Body of pancreas (tissue), 4 donors: ENCODE data around the gene CARS2. TPM values are rescaled to one million over a fixed set of nuclear protein-coding genes. Genes with fewer than 3 reads are reported as not detected.
A peak's percentile ranks its signal among the peaks of the same experiment; 100 is the strongest.
"Not testable (repeated sequence)": the region's sequence is repeated elsewhere in the genome, so short reads cannot be mapped to it uniquely, and the experiment has no call there.

Experiments used
- ATAC-seq: fragments of 150-250 bp; one replicate; pipeline ENCODE4 v1.9.1; 2016
- DNase-seq, 4 donors: peaks; one replicate each; pipeline ENCODE4 v3.0.0-alpha.2; 2019
- H3K27ac ChIP-seq, 4 donors: fragments of 200-600 bp; sonication (generic); 1 replicate in 3 of 4; 2 replicates in 1 of 4; pipeline versions ENCODE4 v1.5.1 to v1.6.1; 2016 to 2019; ENCODE audit warnings: mild to moderate bottlenecking in 1 of 4, mixed read lengths in 1 of 4, moderate library complexity in 1 of 4
- H3K27me3 ChIP-seq, 2 donors: fragments of 200-600 bp; sonication (generic); one replicate each; pipeline ENCODE4 v1.6.0; 2016; ENCODE audit warnings: mild to moderate bottlenecking in 1 of 2
- H3K36me3 ChIP-seq, 2 donors: fragments of 200-600 bp; sonication (generic); replicated peaks in 1 of 2; 2 replicates each; pipeline ENCODE4 v1.5.1; 2016; ENCODE audit warnings: low read depth in 2 of 2; ENCODE audit not compliant: insufficient read depth in 1 of 2
- H3K4me1 ChIP-seq: fragments of 200-600 bp; sonication (generic); one replicate; pipeline ENCODE4 v1.6.0; 2016
- H3K4me3 ChIP-seq, 2 donors: fragments of 200-600 bp; sonication (generic); 1 replicate in 1 of 2; 2 replicates in 1 of 2; pipeline ENCODE4 v1.5.1; 2016 to 2019
- H3K9me3 ChIP-seq, 3 donors: fragments of 200-600 bp; sonication (generic); 1 replicate in 2 of 3; 2 replicates in 1 of 3; pipeline ENCODE4 v1.5.1; 2016
- CTCF ChIP-seq, 7 experiments: fragments of 450-650 bp in 4 of 7; fragments of 200-600 bp in 3 of 7; sonication (generic) in 3 of 7; IDR thresholded peaks; one replicate each; pipeline ENCODE4 v1.5.1; 2016 to 2019; ENCODE audit warnings: antibody characterized with exemption in 7 of 7
- POLR2A ChIP-seq, 3 donors: fragments of 450-650 bp; IDR thresholded peaks; one replicate each; pipeline ENCODE4 v1.6.1; 2016; ENCODE audit warnings: antibody characterized with exemption in 3 of 3, mild to moderate bottlenecking in 2 of 3
- WGBS, 2 donors: methylation state at CpG; one replicate each; pipeline ENCODE4 v1.1.5; 2017; 5-methylcytosine and 5-hydroxymethylcytosine counted together
- intact Hi-C: fragments of 100-400 bp; cut with DNase I; formaldehyde crosslinking; loops from one replicate; pipeline ENCODE4 v1.15.1; 2023
- total RNA-seq, 2 donors: library from RNA; depleted of rRNA; stranded (reverse); fragments of >200 nt; gene quantifications; one replicate each; pipeline ENCODE4 v1.1.0, GENCODE V29; 2016

CARS2 gene
- total RNA-seq, 2 donors from 2014 or later: 30.1 to 43.5 TPM

DNA sequence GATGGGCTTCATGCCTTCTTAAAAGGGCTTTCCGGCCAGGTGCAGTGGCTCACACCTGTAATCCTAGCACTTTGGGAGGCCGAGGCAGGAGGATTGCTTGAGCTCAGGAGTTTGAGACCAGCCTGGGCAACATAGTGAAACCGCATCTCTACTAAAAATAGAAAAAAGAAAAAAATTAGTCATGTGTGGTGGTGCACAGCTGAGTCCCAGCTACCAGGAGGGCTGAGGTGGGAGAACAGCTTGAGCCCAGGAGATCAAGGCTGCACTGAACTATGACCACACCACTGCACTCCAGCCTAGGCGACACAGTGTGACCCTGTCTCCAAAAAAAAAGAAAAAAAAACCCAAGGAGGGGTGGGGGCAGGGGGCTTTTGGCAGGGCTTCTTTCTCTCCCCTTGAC lies 7.2 kb downstream of the CARS2 start:
- no peaks in the 10 kb centered on the region for H3K9me3 ChIP-seq
- H3K36me3 ChIP-seq: peaks cover 0 to 4% of the 10 kb centered on the region in 2 donors
- H3K4me3 ChIP-seq: no peak overlapping the region
- intact Hi-C loops: no loop called here
- no peak for ATAC-seq
- no peak for DNase-seq
- TF ChIP-seq CTCF (IDR thresholded peaks at IDR 0.05) (no peak), POLR2A (IDR thresholded peaks at IDR 0.05) (no peak)
- WGBS, 2 donors: 91 to 95% methylated on average over 4 of the region's 4 CpGs
- no peaks in the 10 kb centered on the region for H3K27me3 ChIP-seq
- H3K27ac ChIP-seq: no peak overlapping the region
- peaks cover 8% of the 10 kb centered on the region for H3K4me1 ChIP-seq

- no peaks in the 10 kb centered on the region for H3K27me3 ChIP-seq
- no peak for DNase-seq
- 67 to 79% methylated on average over 4 of the region's 4 CpGs for WGBS, 2 donors
- peaks cover 0 to 4% of the 10 kb centered on the region in 2 donors for H3K36me3 ChIP-seq
- no peaks in the 10 kb centered on the region for H3K9me3 ChIP-seq
- H3K27ac ChIP-seq: no peak overlapping the region
- no peak for ATAC-seq
- no peak for TF ChIP-seq POLR2A (IDR thresholded peaks at IDR 0.05)
- TF ChIP-seq CTCF (IDR thresholded peaks at IDR 0.05): no peak
- H3K4me3 ChIP-seq: no peak overlapping the region
- intact Hi-C loops: no loop called here
- peaks cover 1% of the 10 kb centered on the region for H3K4me1 ChIP-seq
Measured at GRCh38 chr13:110697842-110698241, 8.1 kb downstream of the CARS2 start.

DNA sequence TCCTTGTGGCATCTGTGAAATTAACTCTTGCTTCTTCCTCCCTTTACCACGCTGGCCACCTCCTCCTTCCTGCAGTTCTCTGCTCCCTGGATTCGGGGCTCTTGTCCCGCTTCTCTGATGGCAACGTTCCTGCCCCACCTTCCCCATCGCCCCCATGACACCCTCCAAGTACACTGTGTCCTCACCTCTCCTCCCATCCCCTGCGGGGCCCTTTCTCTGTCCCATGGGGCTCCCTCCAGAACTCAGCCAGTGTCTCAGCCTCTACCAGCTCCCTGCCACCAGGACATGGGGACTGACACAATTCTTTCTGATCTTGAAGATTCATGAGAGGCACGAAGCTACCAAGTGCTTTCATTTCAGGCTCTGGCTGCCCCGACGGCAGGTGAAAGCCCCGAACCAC lies 9.1 kb downstream of the CARS2 start:
- Histone ChIP-seq H3K36me3 (peaks cover 0 to 4% of the 10 kb centered on the region in 2 donors), H3K27me3 (no peaks in the 10 kb centered on the region), H3K4me3 (no peak overlapping the region), H3K27ac (no peak overlapping the region), H3K9me3 (no peaks in the 10 kb centered on the region), H3K4me1 (no peaks in the 10 kb centered on the region)
- WGBS, 2 donors: 84 to 93% methylated on average over 10 of the region's 10 CpGs
- DNase-seq (no peak), ATAC-seq (no peak)
- intact Hi-C loops: no loop called here
- TF ChIP-seq POLR2A (IDR thresholded peaks at IDR 0.05): no peak
- TF ChIP-seq CTCF (IDR thresholded peaks at IDR 0.05): no peak

DNA sequence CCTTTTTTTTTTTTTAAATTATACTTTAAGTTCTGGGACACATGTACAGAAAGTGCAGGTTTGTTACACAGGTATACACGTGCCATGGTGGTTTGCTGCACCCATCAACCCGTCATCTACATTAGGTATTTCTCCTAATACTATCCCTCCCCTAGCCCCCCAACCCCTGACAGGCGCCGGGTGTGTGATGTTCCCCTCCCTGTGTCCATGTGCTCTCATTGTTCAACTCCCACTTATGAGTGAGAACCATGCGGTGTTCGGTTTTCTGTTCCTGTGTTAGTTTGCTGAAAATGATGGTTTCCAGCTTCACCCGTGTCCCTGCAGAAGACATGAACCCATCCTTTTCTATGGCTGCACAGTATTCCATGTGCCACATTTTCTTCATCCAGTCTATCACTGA lies 10.1 kb downstream of the CARS2 start:
- H3K27me3 ChIP-seq, DNase-seq, H3K27ac ChIP-seq, H3K36me3 ChIP-seq, H3K9me3 ChIP-seq, intact Hi-C loops, ATAC-seq, H3K4me3 ChIP-seq, H3K4me1 ChIP-seq: not testable (repeated sequence)
- WGBS, 2 donors: 94% methylated on average over 7 of the region's 7 CpGs

GRCh38 chr13:110690516-110690915 lies 15.4 kb downstream of the CARS2 start:
- H3K9me3 ChIP-seq: no peaks in the 10 kb centered on the region
- intact Hi-C loops: no loop called here
- WGBS, 2 donors: 56 to 67% methylated on average over 8 of the region's 8 CpGs
- no peak overlapping the region for H3K4me3 ChIP-seq
- TF ChIP-seq POLR2A (IDR thresholded peaks at IDR 0.05): no peak
- TF ChIP-seq CTCF (IDR thresholded peaks at IDR 0.05): no peak
- peaks cover 8% of the 10 kb centered on the region for H3K4me1 ChIP-seq
- peak in 2 of 4 donors; percentile 49 to 63 for DNase-seq
- peak; percentile 33 for ATAC-seq
- H3K36me3 ChIP-seq: peaks cover 1 to 4% of the 10 kb centered on the region in 2 donors
- H3K27ac ChIP-seq: no peak overlapping the region
- H3K27me3 ChIP-seq: no peaks in the 10 kb centered on the region
